GM04503 (cell line): Measurements from ENCODE around the gene LAMA4.
"Not testable (repeated sequence)": the region's sequence is repeated elsewhere in the genome, so short reads cannot be mapped to it uniquely, and the experiment has no call there.

Source experiments
- DNase-seq: peaks from one replicate; pipeline ENCODE4 v3.0.0-alpha.2; 2012; ENCODE audit warnings: low read depth

LAMA4 gene

DNA sequence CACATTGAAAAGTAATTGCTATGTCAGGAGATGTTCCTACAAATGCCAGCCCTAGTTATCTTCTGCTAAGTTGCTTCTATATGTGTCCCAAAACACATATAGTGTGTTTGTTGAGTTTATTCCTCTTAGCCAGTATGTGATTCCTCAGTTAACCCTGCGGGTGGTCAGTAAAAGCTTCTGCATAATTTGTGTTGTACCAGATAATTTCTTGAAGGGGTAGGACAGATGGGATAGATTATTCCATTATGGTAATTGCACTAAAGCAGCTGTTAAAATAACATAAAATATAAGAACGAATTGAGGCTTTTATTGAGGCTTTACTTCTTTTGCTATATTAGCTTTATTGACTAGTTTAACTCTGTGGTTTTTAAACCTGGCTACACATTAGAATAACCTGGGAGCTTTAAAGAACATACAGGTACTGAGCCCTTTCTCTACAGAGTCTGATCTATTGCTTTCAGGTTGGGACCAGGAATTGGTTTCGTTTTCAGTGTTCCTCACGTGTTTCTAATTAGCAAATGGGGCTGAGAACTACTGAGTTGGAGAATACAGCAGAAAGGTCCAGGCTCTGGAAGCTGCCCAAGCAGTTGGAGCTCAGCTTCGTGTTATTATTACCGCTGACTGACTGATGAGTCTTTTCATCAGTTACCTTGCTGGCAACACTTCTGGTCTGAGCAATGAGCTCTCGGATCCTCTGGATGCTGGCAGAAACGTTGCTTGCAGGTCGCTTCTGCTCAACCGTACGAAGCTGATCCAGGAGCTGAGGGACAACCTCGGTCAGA lies 110.0 kb downstream of the LAMA4 start:
- peak; percentile 10 for DNase-seq

DNA sequence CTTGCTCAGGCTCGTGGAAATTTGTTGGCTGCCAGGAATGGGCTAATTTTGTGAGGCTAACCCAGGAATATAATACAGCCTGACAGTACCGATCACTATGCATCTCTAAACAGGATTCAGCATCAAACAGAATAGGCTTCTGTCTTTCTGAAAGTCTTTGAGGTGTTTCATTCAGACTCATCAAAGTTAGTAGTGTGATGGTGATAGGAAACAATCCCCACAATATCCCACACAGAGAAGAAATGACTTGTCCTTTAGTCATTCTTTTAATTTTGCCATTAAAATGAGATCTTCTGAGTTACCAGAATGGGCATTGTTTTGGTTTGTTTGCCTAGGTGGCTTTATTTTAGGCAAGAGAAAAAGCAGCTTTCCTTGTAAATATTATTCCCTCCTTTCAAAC lies 112.7 kb downstream of the LAMA4 start:
- no peak for DNase-seq

DNA sequence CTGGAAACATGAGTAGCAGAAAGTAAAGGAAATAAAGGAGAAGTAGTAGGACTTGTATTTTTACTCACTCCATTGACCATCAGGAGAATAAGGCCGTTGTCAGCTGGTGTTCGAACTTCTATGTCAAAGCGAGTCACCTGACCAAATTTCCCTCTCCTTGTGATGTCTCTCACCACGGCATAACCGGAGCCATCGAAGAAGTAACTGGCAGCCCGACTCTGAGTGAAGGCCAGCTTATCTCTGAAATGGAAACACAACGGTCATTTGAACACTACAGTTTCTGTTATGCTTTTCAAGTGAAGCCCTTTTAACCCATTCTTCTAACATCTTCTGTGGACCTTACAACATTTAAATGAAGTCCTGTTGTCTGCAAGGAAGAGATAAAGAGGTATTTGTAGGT lies 115.3 kb downstream of the LAMA4 start:
- DNase-seq = no peak

DNA sequence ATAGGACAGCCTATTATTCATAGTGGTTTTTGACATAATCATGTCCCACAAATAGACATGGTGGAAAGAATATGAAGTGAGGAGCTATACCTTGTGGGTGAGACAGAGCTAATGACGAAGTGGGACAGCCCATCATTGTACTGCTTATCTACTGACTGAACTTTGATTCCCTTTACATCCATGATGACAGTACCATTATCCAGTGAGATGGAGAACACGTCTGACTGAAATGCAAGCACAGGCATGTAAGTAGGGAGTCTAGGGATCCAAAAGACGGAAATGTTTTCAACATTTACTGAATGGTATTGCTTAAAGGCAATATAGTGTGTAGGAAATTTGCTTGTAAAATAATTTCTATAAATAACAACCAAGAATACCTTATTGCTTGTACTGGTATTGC lies 123.5 kb downstream of the LAMA4 start:
- DNase-seq = no peak

DNA sequence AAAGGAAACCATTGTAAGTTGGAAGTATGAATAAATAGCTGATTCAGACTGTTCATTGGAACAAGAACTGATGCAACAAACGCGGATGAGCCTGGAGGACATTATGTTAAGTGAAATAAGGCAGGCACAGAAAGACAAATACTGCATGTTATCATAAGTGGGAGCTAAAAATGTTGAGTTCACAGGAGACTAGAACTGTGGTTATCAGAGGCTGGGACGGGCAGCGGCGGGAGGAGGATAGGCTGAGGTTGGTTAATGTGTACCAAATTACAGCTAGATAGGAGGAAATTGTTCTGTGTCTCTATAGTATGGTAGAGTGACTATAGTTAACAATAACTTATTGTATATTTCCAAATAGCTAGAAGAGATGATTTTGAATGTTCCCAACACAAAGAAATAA lies 126.2 kb downstream of the LAMA4 start:
- no peak for DNase-seq

DNA sequence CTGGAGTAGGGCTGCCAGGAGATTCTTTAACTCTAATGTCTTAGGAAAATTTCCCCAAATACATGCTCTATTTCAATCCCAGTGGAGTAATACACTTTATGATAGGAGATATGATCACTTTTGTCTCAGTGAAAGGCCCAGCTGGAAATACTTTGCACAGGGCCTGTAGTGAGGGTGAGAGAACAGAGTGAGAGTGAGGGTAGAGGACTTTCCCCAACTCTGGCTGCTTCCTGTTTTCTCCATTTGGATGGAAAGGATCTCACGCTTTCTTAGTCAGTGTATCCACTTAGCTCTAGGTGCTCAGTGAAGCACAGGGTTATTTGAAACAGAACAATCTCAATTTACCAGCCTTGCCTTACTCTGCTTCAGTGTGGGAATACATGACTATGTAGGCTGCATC lies 130.4 kb downstream of the LAMA4 start:
- DNase-seq = no peak

DNA sequence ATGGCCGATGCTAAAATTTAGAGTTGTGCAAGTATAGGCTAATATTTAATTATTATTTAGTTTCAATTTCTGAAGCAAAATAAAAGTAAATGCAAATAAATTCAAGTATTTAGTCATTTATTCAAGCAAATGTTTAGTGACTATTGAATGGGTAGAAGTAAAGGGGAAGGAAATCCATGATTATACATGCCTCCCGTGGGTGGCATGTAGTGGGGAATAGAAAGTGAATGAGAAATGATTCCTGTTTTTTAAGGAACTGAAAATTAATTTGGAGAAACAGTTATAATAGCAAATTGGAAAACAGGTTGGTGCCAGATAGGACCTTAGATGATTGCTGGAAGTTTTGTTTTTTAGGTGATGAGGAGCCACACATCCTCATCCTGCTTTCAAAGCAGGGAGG lies 131.6 kb downstream of the LAMA4 start:
- no peak for DNase-seq

DNA sequence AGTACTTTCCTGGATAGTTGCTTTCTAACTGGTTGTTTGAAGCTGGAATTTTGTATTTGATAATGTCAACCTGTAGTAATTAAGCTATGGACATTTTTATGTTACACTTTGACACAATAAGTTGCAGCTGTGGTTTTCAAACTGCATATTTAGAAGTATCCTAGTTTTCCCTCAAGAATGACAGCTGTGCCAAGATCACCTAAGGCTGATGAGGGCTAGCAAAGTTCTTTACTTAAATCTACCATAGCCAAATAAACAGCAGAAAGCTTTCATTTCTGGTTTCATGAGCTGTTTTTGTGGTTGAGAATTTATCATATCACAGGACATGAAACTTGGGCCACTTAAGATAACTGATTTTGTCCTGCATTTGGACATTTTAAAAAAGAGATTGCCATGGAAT lies 136.3 kb downstream of the LAMA4 start:
- no peak for DNase-seq

DNA sequence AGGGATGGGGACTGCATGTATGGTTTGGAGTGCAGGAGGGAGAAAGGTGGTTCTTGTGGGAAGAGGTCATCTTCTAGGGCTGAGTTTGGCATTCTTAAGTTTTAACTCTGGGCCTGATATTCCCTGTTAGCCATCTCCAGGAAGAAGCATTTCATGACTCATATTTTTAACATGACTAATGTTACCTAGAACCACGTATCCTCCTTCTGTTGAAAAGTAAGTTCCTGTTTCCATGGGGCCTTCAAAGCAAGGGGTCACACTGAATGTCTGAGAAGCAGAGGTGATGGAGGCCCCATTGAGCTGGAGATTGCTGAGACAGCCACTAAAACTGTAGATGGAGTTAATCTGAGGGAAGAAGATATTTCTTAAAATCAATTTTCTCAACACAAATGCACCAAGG lies 136.8 kb downstream of the LAMA4 start:
- no peak for DNase-seq

DNA sequence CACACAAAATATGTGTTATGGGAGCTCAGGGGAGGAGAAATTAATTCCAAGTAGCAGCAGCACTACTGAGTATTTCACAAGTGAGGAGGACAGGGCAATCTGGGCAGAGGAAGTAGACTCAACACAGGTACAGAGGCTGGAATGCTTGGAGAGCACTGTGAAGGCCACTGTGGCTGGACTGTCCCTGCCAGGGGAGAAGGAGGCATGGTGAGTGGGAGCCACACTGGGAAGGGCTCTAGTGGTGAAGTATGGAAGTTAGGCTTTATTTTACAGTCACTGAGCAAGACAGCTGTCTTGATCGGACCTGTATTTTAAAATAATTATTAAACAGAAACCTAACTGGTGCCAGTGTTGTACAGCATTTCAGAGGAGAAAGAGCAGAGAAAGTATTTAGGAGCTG lies 138.1 kb downstream of the LAMA4 start:
- no peak for DNase-seq

DNA sequence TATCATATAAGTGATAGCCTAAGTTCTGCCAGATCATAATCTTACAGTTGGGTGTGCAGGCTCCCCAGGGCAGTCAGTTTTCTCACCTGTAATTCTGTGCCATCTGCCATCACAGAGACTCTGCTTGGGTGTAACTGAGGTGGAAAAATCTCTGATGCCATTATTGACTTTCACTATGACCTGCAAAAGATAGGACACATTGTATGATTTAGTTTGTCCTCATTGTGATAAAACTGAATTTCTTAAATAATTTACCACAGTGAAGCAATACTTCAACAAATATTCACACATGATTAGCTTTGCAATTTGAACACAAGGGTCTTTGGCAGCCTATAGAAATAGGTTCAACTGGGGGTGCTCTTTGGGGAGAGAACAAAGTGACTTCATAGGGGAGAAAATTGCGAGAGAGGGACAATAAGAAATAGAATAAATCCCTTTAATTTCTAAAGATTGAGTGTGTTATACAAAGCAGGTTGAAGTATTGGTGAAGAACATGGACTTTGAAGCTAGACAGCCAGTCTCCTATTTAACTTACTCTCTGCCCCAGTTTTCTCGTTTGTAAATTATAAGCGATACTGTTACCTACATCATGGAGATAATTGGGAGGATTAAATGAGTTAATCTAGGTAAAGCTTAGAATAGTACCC lies 139.7 kb downstream of the LAMA4 start:
- DNase-seq = no peak

DNA sequence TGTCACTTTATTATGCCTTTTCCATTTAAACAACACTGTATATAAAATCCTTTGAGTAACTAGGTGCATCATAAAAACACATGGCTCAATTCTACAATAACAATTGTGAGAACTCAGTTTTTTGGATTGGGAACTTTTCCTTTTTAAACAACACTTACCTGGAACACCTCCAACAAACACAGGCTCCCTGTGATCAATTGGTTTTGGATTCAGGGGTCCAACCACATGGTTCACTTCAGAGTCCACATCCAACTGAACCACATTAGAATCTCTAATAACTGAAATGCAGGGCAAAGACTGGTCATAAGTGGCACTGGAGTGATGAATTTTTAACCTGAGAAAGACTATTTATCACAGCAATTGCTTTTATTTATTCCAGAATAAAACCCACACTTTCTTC lies 140.4 kb downstream of the LAMA4 start:
- DNase-seq = no peak

DNA sequence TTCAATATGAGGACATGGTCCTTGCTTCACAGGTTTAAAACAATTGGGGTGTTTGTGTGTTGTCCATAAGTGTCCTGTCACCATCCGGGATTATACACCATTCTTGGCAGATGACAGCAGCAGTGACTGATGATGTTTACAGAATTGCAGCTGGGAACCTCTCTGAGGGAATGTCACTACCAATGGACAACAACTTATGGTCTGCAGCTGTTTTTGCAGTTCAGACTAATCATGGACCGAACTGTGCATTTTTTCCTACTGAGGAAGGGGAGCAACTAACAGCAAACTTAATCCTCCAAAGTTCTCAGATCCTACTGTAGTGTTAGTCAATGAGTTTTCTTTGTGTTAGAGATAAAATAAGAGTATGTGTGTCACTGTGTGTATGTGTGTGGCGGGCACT lies 140.9 kb downstream of the LAMA4 start:
- DNase-seq = no peak

DNA sequence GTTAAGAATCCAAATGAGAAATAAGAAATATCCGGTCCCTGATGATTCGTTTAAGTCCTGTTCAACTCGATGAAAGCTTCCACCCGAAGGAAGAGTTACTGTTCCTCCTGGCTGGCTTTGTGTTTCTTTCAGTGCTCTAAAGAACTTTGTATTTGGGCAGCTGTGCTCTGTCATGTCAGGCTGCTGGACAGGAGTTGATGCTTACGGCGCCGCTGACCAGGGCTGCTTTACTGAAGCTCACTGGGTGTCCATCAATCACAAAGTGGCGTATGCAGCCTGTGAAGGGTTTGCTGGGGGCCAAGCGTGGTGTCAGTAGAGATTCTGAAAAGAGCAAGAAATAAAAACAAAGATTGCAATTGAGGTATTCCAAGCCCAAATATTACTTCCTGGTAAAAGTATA lies 145.1 kb downstream of the LAMA4 start:
- DNase-seq = no peak

DNA sequence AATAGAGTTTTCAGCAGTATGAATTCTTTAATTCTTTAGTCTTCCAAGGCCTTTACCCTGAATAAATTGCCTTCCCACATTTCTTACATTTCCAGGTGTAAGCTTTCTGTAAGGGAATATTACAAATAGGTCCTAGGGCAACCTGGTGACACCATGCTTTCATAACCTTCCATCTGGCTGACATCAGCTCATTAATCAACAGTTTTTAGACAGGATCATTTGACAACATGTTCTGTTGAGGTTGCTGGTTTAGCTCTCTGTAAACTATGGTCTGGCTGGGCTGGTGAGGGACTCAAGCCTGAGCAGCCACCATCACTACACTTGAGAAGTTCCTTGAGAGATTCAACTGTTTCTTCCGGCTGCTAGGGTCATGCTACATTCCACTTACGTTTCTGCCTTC lies 147.8 kb downstream of the LAMA4 start:
- no peak for DNase-seq

DNA sequence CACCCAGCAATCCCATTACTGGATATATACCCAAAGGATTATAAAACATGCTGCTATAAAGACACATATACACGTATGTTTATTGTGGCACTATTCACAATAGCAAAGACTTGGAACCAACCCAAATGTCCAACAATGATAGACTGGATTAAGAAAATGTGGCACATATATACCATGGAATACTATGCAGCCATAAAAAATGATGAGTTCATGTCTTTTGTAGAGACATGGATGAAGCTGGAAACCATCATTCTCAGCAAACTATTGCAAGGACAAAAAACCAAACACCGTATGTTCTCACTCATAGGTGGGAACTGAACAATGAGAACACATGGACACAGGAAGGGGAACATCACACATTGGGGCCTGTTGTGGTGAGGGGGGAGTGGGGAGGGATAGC lies 148.3 kb downstream of the LAMA4 start:
- not testable (repeated sequence) for DNase-seq

DNA sequence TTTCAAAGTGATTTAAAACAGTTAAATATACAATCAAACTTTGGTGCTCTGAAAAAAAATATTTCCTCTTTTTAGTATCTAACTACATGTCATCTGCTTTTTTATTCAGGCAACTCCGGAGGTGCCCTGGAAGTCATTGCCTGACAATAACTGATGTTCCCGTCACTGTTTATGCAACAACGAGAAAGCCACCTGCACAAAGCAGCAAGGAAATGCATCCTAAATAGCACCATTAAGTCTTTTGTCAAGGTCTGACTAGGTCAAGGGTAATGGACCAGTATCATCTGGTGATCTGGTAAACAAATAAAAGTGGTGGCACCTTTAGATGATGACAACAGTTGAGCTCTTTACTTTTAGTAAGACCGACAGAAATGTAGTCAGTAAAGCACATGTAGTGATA lies 153.8 kb downstream of the LAMA4 start:
- no peak for DNase-seq

DNA sequence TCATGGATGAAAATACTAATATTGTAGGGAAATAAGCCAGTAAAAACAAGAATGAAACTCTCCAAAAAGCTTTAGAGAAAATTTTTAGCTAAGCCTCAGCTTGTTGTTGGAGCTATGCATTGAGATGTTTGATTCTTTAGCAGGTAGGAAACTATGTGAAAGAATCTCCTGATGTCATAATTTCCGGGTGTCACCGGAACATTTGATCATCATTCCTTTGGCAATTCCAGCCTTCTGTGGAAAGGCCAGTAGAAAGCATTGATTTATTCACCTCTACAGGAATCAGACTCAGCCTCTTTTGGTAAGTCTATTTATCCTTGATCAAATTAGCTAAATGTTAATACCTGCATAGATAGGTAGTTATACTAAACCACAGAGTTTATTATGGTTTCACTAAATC lies 157.5 kb downstream of the LAMA4 start:
- DNase-seq = no peak

DNA sequence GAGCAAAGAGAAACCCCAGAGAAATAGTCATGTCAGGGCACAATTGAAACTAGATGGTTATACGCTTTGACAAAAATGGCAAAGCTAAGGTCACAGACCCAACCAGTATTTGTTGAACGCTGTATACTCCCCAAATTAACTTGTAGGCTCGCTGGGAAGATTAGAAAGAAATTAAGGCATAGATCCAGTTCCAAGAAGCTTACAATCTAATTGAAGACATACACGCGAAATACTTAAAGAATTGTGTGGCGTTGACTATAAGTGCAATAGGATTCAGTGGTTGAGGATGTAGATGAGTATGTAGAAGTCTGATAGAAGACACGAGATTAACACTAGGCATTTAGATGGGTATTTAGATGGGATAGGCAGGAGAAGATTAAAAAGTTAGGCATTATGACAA lies 166.5 kb downstream of the LAMA4 start:
- no peak for DNase-seq

DNA sequence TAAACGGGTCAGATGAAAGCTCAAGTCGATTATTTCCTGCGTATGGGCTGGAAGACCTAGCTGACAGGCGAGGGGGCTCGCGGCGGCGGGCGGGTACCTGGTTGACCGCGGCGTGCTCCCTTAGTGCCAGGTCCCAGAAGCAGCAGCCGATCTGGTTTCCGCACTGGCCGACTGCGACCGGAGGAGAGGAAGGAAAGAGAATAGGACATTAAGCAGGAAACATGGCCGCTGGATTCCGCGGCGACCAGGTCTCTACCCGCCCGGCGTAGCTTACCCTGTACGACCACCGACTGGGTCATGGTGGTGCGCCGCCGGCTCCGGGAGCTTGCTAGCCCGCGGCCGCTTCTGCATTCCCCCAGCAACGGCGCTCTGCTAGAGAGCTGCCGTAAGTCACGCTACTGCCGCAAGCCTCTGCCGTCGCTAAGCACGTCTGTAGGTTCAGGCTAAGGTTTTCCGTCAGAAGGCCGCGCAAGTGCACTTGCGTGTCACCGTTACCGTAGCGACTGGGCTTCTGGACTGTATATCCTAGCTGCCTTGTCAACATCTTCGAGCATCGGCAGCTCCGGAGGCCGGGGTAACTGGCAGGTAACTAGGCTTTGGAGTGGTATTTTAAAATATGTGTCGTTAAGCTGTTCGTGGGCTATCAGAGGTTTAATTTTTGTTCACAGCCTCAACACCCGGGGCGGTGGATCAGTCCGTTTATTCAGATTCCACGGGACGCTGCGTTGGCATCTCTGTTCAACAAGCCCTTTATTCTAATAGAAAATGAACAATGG lies 167.0 kb downstream of the LAMA4 start, which contains the start of the genes FAM229B and TUBE1:
TSS of gene FAM229B (plus strand) at position 456 of the 776 bp plus-strand sequence. CDS start 11,693 bp downstream, outside the sequence.
TSS of gene TUBE1 (minus strand) at position 347 of the 776 bp plus-strand sequence. CDS start at position 299, 48 bp downstream.
- peak; percentile 92 for DNase-seq

DNA sequence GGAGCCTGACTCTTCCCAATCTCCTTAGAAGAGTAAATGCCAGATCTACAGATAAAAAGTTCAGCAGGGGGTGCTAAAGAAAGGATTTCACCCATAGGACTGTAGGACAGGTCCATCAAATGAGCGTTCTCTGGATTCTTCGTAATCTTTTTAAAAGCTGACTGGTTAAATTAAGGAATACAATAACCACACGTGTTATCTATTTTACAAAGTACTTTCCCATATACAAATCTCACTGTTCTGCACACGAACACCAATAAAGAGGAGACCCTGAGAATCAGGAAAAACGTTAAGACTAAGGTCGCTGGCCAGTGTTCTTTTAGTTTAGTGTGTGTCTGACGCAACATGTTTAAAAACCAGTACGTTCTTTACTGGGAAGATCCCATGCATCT lies 167.6 kb downstream of the LAMA4 start:
- peak; percentile 32 for DNase-seq

DNA sequence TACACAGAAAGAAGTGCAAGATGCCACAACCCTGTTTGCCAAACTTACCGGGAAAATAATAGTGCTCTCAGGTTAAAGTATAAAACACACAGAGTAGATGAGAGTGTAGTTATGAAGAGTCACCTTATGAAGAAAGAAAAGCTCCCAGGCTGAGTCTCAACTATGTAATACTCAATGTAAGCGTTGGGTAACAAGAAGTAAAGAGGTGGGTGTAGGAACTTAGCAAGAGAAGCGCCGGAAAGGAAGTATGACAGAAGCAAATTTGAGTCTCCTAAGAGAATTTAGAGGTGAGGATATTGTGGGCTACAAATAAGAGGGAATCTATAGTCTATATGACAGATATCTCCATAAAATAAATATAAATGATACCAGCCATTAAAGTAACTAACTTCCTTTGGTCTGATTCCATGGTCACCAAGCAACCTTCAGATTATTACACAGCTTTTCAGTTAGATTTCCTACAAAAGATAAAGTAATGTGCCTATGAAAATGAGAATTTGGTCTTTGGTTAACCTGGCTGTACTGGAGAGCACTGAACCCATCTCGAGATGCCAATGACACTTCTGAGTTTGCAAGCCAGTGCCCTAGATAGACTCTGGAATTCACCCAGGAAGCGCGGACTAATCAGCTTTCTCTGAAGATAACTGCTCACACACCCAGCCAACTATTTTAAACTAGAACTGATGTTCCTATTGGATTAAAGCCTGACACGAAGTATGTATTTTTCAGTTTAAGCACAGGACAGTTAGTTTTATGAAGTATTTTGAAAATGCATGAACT lies 168.9 kb downstream of the LAMA4 start:
- DNase-seq = no peak
